ENCODE results near the gene CD99L2. TPM values are rescaled to one million over a fixed set of nuclear protein-coding genes. Genes with fewer than 3 reads are reported as not detected.

The CD99L2 gene
- 1 to 10 TPM; 4.8 to 5.2 TPM for polyA plus RNA-seq

- Histone ChIP-seq H3K4me1 (ENCODE audit: control insufficient read depth in 2 of 2, insufficient read depth in 2 of 2, low read length in 1 of 2) (no peaks in the 10 kb centered on the region), H3K27ac (ENCODE audit: low read depth in 2 of 2, low read length in 1 of 2) (peak within 1 kb of the TSS; percentile 26 to 73), H3K9me3 (ENCODE audit: control insufficient read depth in 2 of 2, insufficient read depth in 1 of 2, low read depth in 1 of 2, low read length in 1 of 2) (no peaks in the 10 kb centered on the region), H3K4me3 (ENCODE audit: low read depth in 1 of 2, low read length in 2 of 2) (peak within 1 kb of the TSS; percentile 56 to 70), H3K27me3 (ENCODE audit: control insufficient read depth in 1 of 2, insufficient read depth in 2 of 2, low read length in 2 of 2) (no peaks in the 10 kb centered on the region), H3K36me3 (ENCODE audit: control insufficient read depth in 2 of 2, insufficient read depth in 2 of 2, low read length in 1 of 2) (no peaks in the 10 kb centered on the region)
- 0 to 25% methylated on average over 67 to 95 of the region's 95 CpGs for WGBS, 2 donors
Observed at GRCh38 chrX:150898343-150899190, at the start of gene CD99L2. CD99L2 (minus strand) TSS chrX:150898668; CDS start chrX:150898588, 80 bp downstream.

GRCh38 chrX:150944233-150944632 is 45.8 kb upstream of the CD99L2 start:
- Histone ChIP-seq H3K4me1 (ENCODE audit: control insufficient read depth in 2 of 2, insufficient read depth in 2 of 2, low read length in 1 of 2) (no peaks in the 10 kb centered on the region), H3K36me3 (ENCODE audit: control insufficient read depth in 2 of 2, insufficient read depth in 2 of 2, low read length in 1 of 2) (no peaks in the 10 kb centered on the region), H3K4me3 (ENCODE audit: low read depth in 1 of 2, low read length in 2 of 2) (no peak overlapping the region), H3K27me3 (ENCODE audit: control insufficient read depth in 1 of 2, insufficient read depth in 2 of 2, low read length in 2 of 2) (no peaks in the 10 kb centered on the region), H3K9me3 (ENCODE audit: control insufficient read depth in 2 of 2, insufficient read depth in 1 of 2, low read depth in 1 of 2, low read length in 1 of 2) (no peaks in the 10 kb centered on the region), H3K27ac (ENCODE audit: low read depth in 2 of 2, low read length in 1 of 2) (no peak overlapping the region)
- WGBS, 2 donors = 58 to 73% methylated on average over 3 of the region's 3 CpGs

- 63 to 73% methylated on average over 9 of the region's 9 CpGs for WGBS, 2 donors
- no peaks in the 10 kb centered on the region for H3K4me1 ChIP-seq (ENCODE audit: control insufficient read depth in 2 of 2, insufficient read depth in 2 of 2, low read length in 1 of 2)
- no peaks in the 10 kb centered on the region for H3K36me3 ChIP-seq (ENCODE audit: control insufficient read depth in 2 of 2, insufficient read depth in 2 of 2, low read length in 1 of 2)
- H3K9me3 ChIP-seq (ENCODE audit: control insufficient read depth in 2 of 2, insufficient read depth in 1 of 2, low read depth in 1 of 2, low read length in 1 of 2) = no peaks in the 10 kb centered on the region
- no peak overlapping the region for H3K27ac ChIP-seq (ENCODE audit: low read depth in 2 of 2, low read length in 1 of 2)
- no peak overlapping the region for H3K4me3 ChIP-seq (ENCODE audit: low read depth in 1 of 2, low read length in 2 of 2)
- H3K27me3 ChIP-seq (ENCODE audit: control insufficient read depth in 1 of 2, insufficient read depth in 2 of 2, low read length in 2 of 2) = no peaks in the 10 kb centered on the region
Observed at GRCh38 chrX:150942942-150943594, 44.6 kb upstream of the CD99L2 start.

GRCh38 chrX:150941580-150941979 is 43.1 kb upstream of the CD99L2 start:
- Histone ChIP-seq H3K27me3 (ENCODE audit: control insufficient read depth in 1 of 2, insufficient read depth in 2 of 2, low read length in 2 of 2) (no peaks in the 10 kb centered on the region), H3K36me3 (ENCODE audit: control insufficient read depth in 2 of 2, insufficient read depth in 2 of 2, low read length in 1 of 2) (no peaks in the 10 kb centered on the region)

GRCh38 chrX:150940844-150941495 is 42.5 kb upstream of the CD99L2 start:
- Histone ChIP-seq H3K36me3 (ENCODE audit: control insufficient read depth in 2 of 2, insufficient read depth in 2 of 2, low read length in 1 of 2) (no peaks in the 10 kb centered on the region), H3K9me3 (ENCODE audit: control insufficient read depth in 2 of 2, insufficient read depth in 1 of 2, low read depth in 1 of 2, low read length in 1 of 2) (no peaks in the 10 kb centered on the region), H3K4me3 (ENCODE audit: low read depth in 1 of 2, low read length in 2 of 2) (no peak overlapping the region), H3K4me1 (ENCODE audit: control insufficient read depth in 2 of 2, insufficient read depth in 2 of 2, low read length in 1 of 2) (no peaks in the 10 kb centered on the region), H3K27me3 (ENCODE audit: control insufficient read depth in 1 of 2, insufficient read depth in 2 of 2, low read length in 2 of 2) (no peaks in the 10 kb centered on the region), H3K27ac (ENCODE audit: low read depth in 2 of 2, low read length in 1 of 2) (no peak overlapping the region)
- WGBS, 2 donors = 67 to 71% methylated on average over 9 of the region's 9 CpGs

More at GRCh38 chrX:150941580-150941979, 43.1 kb upstream of the CD99L2 start:
- no peak overlapping the region for H3K4me3 ChIP-seq (ENCODE audit: low read depth in 1 of 2, low read length in 2 of 2)
- H3K4me1 ChIP-seq (ENCODE audit: control insufficient read depth in 2 of 2, insufficient read depth in 2 of 2, low read length in 1 of 2) = no peaks in the 10 kb centered on the region
- no peak overlapping the region for H3K27ac ChIP-seq (ENCODE audit: low read depth in 2 of 2, low read length in 1 of 2)
- H3K9me3 ChIP-seq (ENCODE audit: control insufficient read depth in 2 of 2, insufficient read depth in 1 of 2, low read depth in 1 of 2, low read length in 1 of 2) = no peaks in the 10 kb centered on the region
- WGBS, 2 donors = 40 to 41% methylated on average over 2 of the region's 2 CpGs

- Histone ChIP-seq H3K9me3 (ENCODE audit: control insufficient read depth in 2 of 2, insufficient read depth in 1 of 2, low read depth in 1 of 2, low read length in 1 of 2) (no peaks in the 10 kb centered on the region), H3K27me3 (ENCODE audit: control insufficient read depth in 1 of 2, insufficient read depth in 2 of 2, low read length in 2 of 2) (no peaks in the 10 kb centered on the region), H3K36me3 (ENCODE audit: control insufficient read depth in 2 of 2, insufficient read depth in 2 of 2, low read length in 1 of 2) (no peaks in the 10 kb centered on the region), H3K27ac (ENCODE audit: low read depth in 2 of 2, low read length in 1 of 2) (no peak overlapping the region), H3K4me1 (ENCODE audit: control insufficient read depth in 2 of 2, insufficient read depth in 2 of 2, low read length in 1 of 2) (no peaks in the 10 kb centered on the region), H3K4me3 (ENCODE audit: low read depth in 1 of 2, low read length in 2 of 2) (no peak overlapping the region)
- 58 to 68% methylated on average over 6 of the region's 6 CpGs for WGBS, 2 donors
Observed at GRCh38 chrX:150936556-150936955, 38.1 kb upstream of the CD99L2 start.

GRCh38 chrX:150935467-150935866 is 37.0 kb upstream of the CD99L2 start:
- Histone ChIP-seq H3K4me3 (ENCODE audit: low read depth in 1 of 2, low read length in 2 of 2) (no peak overlapping the region), H3K27me3 (ENCODE audit: control insufficient read depth in 1 of 2, insufficient read depth in 2 of 2, low read length in 2 of 2) (no peaks in the 10 kb centered on the region), H3K4me1 (ENCODE audit: control insufficient read depth in 2 of 2, insufficient read depth in 2 of 2, low read length in 1 of 2) (no peaks in the 10 kb centered on the region), H3K36me3 (ENCODE audit: control insufficient read depth in 2 of 2, insufficient read depth in 2 of 2, low read length in 1 of 2) (no peaks in the 10 kb centered on the region), H3K9me3 (ENCODE audit: control insufficient read depth in 2 of 2, insufficient read depth in 1 of 2, low read depth in 1 of 2, low read length in 1 of 2) (no peaks in the 10 kb centered on the region), H3K27ac (ENCODE audit: low read depth in 2 of 2, low read length in 1 of 2) (no peak overlapping the region)
- WGBS, 2 donors = 61 to 66% methylated on average over 7 of the region's 7 CpGs

- 17 to 43% methylated on average over 5 of the region's 5 CpGs for WGBS, 2 donors
- Histone ChIP-seq H3K4me1 (ENCODE audit: control insufficient read depth in 2 of 2, insufficient read depth in 2 of 2, low read length in 1 of 2) (no peaks in the 10 kb centered on the region), H3K36me3 (ENCODE audit: control insufficient read depth in 2 of 2, insufficient read depth in 2 of 2, low read length in 1 of 2) (no peaks in the 10 kb centered on the region), H3K9me3 (ENCODE audit: control insufficient read depth in 2 of 2, insufficient read depth in 1 of 2, low read depth in 1 of 2, low read length in 1 of 2) (no peaks in the 10 kb centered on the region), H3K4me3 (ENCODE audit: low read depth in 1 of 2, low read length in 2 of 2) (no peak overlapping the region), H3K27ac (ENCODE audit: low read depth in 2 of 2, low read length in 1 of 2) (no peak overlapping the region), H3K27me3 (ENCODE audit: control insufficient read depth in 1 of 2, insufficient read depth in 2 of 2, low read length in 2 of 2) (no peaks in the 10 kb centered on the region)
Observed at GRCh38 chrX:150934453-150934852, 36.0 kb upstream of the CD99L2 start.

GRCh38 chrX:150933945-150934350 is 35.5 kb upstream of the CD99L2 start:
- 69 to 78% methylated on average over 5 of the region's 5 CpGs for WGBS, 2 donors
- no peaks in the 10 kb centered on the region for H3K4me1 ChIP-seq (ENCODE audit: control insufficient read depth in 2 of 2, insufficient read depth in 2 of 2, low read length in 1 of 2)
- H3K4me3 ChIP-seq (ENCODE audit: low read depth in 1 of 2, low read length in 2 of 2) = no peak overlapping the region
- no peaks in the 10 kb centered on the region for H3K36me3 ChIP-seq (ENCODE audit: control insufficient read depth in 2 of 2, insufficient read depth in 2 of 2, low read length in 1 of 2)
- H3K9me3 ChIP-seq (ENCODE audit: control insufficient read depth in 2 of 2, insufficient read depth in 1 of 2, low read depth in 1 of 2, low read length in 1 of 2) = no peaks in the 10 kb centered on the region
- H3K27me3 ChIP-seq (ENCODE audit: control insufficient read depth in 1 of 2, insufficient read depth in 2 of 2, low read length in 2 of 2) = no peaks in the 10 kb centered on the region
- H3K27ac ChIP-seq (ENCODE audit: low read depth in 2 of 2, low read length in 1 of 2) = no peak overlapping the region
